H9 (cell line): Measurements from ENCODE around the gene CDH13. TPM values are rescaled to one million over a fixed set of nuclear protein-coding genes. Genes with fewer than 3 reads are reported as not detected.

Experiments
- DNase-seq: peaks from one replicate; pipeline ENCODE4 v3.0.0-alpha.2; 2017
- H2AFZ ChIP-seq: one replicate; pipeline ENCODE4 v1.6.1; 2013; ENCODE audit warnings: mild to moderate bottlenecking, low read length, control low read depth, moderate library complexity
- H2AK5ac ChIP-seq: 2 replicates; pipeline ENCODE4 v1.6.1; 2013; ENCODE audit warnings: low read length, control low read depth, mixed read lengths; ENCODE audit not compliant: insufficient read length
- H2BK120ac ChIP-seq: one replicate; pipeline ENCODE4 v1.6.1; 2013; ENCODE audit warnings: low read depth, mild to moderate bottlenecking, low read length, control low read depth, inconsistent platforms; ENCODE audit not compliant: poor library complexity, severe bottlenecking
- H2BK12ac ChIP-seq: 2 replicates; pipeline ENCODE4 v1.6.1; 2013; ENCODE audit warnings: low read length, control low read depth, mixed read lengths, low read depth; ENCODE audit not compliant: insufficient read length
- H2BK15ac ChIP-seq: 2 replicates; pipeline ENCODE4 v1.6.1; 2013; ENCODE audit warnings: low read depth, low read length, control low read depth
- H2BK20ac ChIP-seq: one replicate; pipeline ENCODE4 v1.6.1; 2013; ENCODE audit warnings: low read depth, mild to moderate bottlenecking, low read length, control low read depth, inconsistent platforms; ENCODE audit not compliant: poor library complexity, severe bottlenecking
- H2BK5ac ChIP-seq: 2 replicates; pipeline ENCODE4 v1.6.1; 2013; ENCODE audit warnings: low read length, control low read depth, mixed read lengths; ENCODE audit not compliant: insufficient read length
- H3K14ac ChIP-seq: 2 replicates; pipeline ENCODE4 v1.6.1; 2013; ENCODE audit warnings: low read length, control low read depth; ENCODE audit not compliant: insufficient read depth
- H3K18ac ChIP-seq: 2 replicates; pipeline ENCODE4 v1.6.1; 2013; ENCODE audit warnings: low read depth, mild to moderate bottlenecking, mixed read lengths, low read length, control low read depth; ENCODE audit not compliant: insufficient read length
- H3K23ac ChIP-seq: 2 replicates; pipeline ENCODE4 v1.6.1; 2013; ENCODE audit warnings: low read length, control low read depth, mixed read lengths, low read depth; ENCODE audit not compliant: insufficient read length
- H3K23me2 ChIP-seq: 2 replicates; pipeline ENCODE4 v1.6.1; 2013; ENCODE audit warnings: low read depth, mild to moderate bottlenecking, mixed read lengths, low read length, control low read depth; ENCODE audit not compliant: insufficient read length, poor library complexity, severe bottlenecking
- H3K27ac ChIP-seq: 2 replicates; pipeline ENCODE4 v1.5.1; 2013; ENCODE audit warnings: low read length, control low read depth, mixed read lengths, low read depth; ENCODE audit not compliant: insufficient read length
- H3K27me3 ChIP-seq: 2 replicates; pipeline ENCODE4 v1.6.1; 2013; ENCODE audit warnings: low read length, control low read depth, inconsistent platforms; ENCODE audit not compliant: insufficient read depth
- H3K4ac ChIP-seq: 2 replicates; pipeline ENCODE4 v1.6.1; 2013; ENCODE audit warnings: low read depth, mild to moderate bottlenecking, control low read depth, inconsistent platforms, low read length, moderate library complexity
- H3K4me1 ChIP-seq: 2 replicates; pipeline ENCODE4 v1.6.1; 2013; ENCODE audit warnings: low read length, control low read depth, inconsistent platforms; ENCODE audit not compliant: insufficient read depth
- H3K4me2 ChIP-seq: 2 replicates; pipeline ENCODE4 v1.6.1; 2013; ENCODE audit warnings: low read length, control low read depth, mixed read lengths; ENCODE audit not compliant: insufficient read length, insufficient read depth
- H3K56ac ChIP-seq: 2 replicates; pipeline ENCODE4 v1.6.1; 2013; ENCODE audit warnings: low read depth, mild to moderate bottlenecking, mixed read lengths, low read length, control low read depth; ENCODE audit not compliant: insufficient read length
- H3K79me1 ChIP-seq: 2 replicates; pipeline ENCODE4 v1.6.1; 2013; ENCODE audit warnings: low read depth, mild to moderate bottlenecking, moderate library complexity, low read length, control low read depth, inconsistent platforms; ENCODE audit not compliant: insufficient read depth, poor library complexity, severe bottlenecking
- H3K79me2 ChIP-seq: 2 replicates; pipeline ENCODE4 v1.6.1; 2013; ENCODE audit warnings: low read length, control low read depth, inconsistent platforms; ENCODE audit not compliant: insufficient read depth
- H3K9ac ChIP-seq: 2 replicates; pipeline ENCODE4 v1.6.1; 2013; ENCODE audit warnings: low read length, control low read depth, mixed read lengths; ENCODE audit not compliant: insufficient read length; ENCODE audit errors: extremely low read depth
- H3K9me3 ChIP-seq: one replicate; pipeline ENCODE4 v1.6.1; 2013; ENCODE audit warnings: low read depth, low read length, inconsistent platforms; ENCODE audit not compliant: control insufficient read depth
- H3T11ph ChIP-seq: one replicate; pipeline ENCODE4 v1.6.1; 2013; ENCODE audit warnings: mild to moderate bottlenecking, low read length, control low read depth, inconsistent platforms
- H4K20me1 ChIP-seq: one replicate; pipeline ENCODE4 v1.6.1; 2013; ENCODE audit not compliant: control insufficient read depth, insufficient read length, insufficient read depth
- H4K5ac ChIP-seq: 2 replicates; pipeline ENCODE4 v1.6.1; 2013; ENCODE audit warnings: low read depth, mild to moderate bottlenecking, mixed read lengths, low read length, control low read depth; ENCODE audit not compliant: insufficient read length
- H4K8ac ChIP-seq: replicated peaks from 2 replicates; pipeline ENCODE4 v1.6.1; 2013; ENCODE audit warnings: low read length, control low read depth, mixed read lengths, low read depth; ENCODE audit not compliant: insufficient read length
- H4K91ac ChIP-seq: 2 replicates; pipeline ENCODE4 v1.6.1; 2013; ENCODE audit warnings: low read depth, mild to moderate bottlenecking, moderate library complexity, mixed read lengths, low read length, control low read depth; ENCODE audit not compliant: insufficient read length
- H3K27ac Mint-ChIP-seq, 3 experiments: 2 replicates in 2 of 3; 3 replicates in 1 of 3; pipeline ENCODE4 v1.8.0; 2020 to 2021; ENCODE audit warnings: mixed read lengths in 3 of 3, mild to moderate bottlenecking in 1 of 3, moderate library complexity in 1 of 3
- H3K27me3 Mint-ChIP-seq: 2 replicates; pipeline ENCODE4 v1.8.0; 2021; ENCODE audit warnings: low read depth, mild to moderate bottlenecking, moderate library complexity, mixed read lengths
- H3K36me3 Mint-ChIP-seq, 3 experiments: 2 replicates in 2 of 3; 3 replicates in 1 of 3; pipeline ENCODE4 v1.8.0; 2020 to 2021; ENCODE audit warnings: low read depth in 3 of 3, mixed read lengths in 3 of 3; ENCODE audit not compliant: insufficient read depth in 1 of 3
- H3K4me1 Mint-ChIP-seq, 2 experiments: 2 replicates each; pipeline ENCODE4 v1.8.0; 2020; ENCODE audit warnings: mixed read lengths in 2 of 2
- H3K4me3 Mint-ChIP-seq, 2 experiments: 2 replicates in 1 of 2; 3 replicates in 1 of 2; pipeline ENCODE4 v1.8.0; 2020 to 2021; ENCODE audit warnings: mild to moderate bottlenecking in 2 of 2, mixed read lengths in 2 of 2, moderate library complexity in 1 of 2
- H3K9me3 Mint-ChIP-seq, 2 experiments: 2 replicates in 1 of 2; 3 replicates in 1 of 2; pipeline ENCODE4 v1.8.0; 2020; ENCODE audit warnings: mild to moderate bottlenecking in 2 of 2, mixed read lengths in 2 of 2, moderate library complexity in 1 of 2
- CTCF ChIP-seq: fragments of 200-600 bp; sonication (generic); conservative IDR thresholded peaks from 3 replicates; pipeline ENCODE4 v1.8.0; 2021; ENCODE audit warnings: antibody characterized with exemption, mild to moderate bottlenecking
- total RNA-seq: library from RNA; stranded (reverse); gene quantifications from 2 replicates; pipeline ENCODE4 v1.2.1, GENCODE V29; 2021

Gene CDH13
- total RNA-seq, 1 experiment from 2014 or later: 1.5 TPM

- no peaks in the 10 kb centered on the region for H3K79me2 ChIP-seq
- no peak overlapping the region for H2BK15ac ChIP-seq
- Mint-ChIP-seq H3K36me3 (no peaks in the 10 kb centered on the region), H3K27ac (no peak overlapping the region; a peak in 1 of 7 replicates), H3K9me3 (no peaks in the 10 kb centered on the region), H3K4me3 (no peak overlapping the region), H3K4me1 (peaks cover 3 to 4% of the 10 kb centered on the region in 2 experiments; a peak in 2 of 4 replicates), H3K27me3 (no peaks in the 10 kb centered on the region)
- H3K27ac ChIP-seq: no peak overlapping the region
- H3K79me1 ChIP-seq: no peaks in the 10 kb centered on the region
- H3K14ac ChIP-seq: no peak overlapping the region
- H2AK5ac ChIP-seq: no peak overlapping the region
- no peak overlapping the region for H3K4me2 ChIP-seq
- no peaks in the 10 kb centered on the region for H4K20me1 ChIP-seq
- H2AFZ ChIP-seq: no peak overlapping the region
- H3K27me3 ChIP-seq: no peaks in the 10 kb centered on the region
- H3K23ac ChIP-seq: no peak overlapping the region
- no peak overlapping the region for H4K8ac ChIP-seq
- no peak overlapping the region for H4K91ac ChIP-seq
- no peak for DNase-seq
- no peaks in the 10 kb centered on the region for H3K9me3 ChIP-seq
- H3K18ac ChIP-seq: no peak overlapping the region
- no peak overlapping the region for H2BK20ac ChIP-seq
- TF ChIP-seq CTCF: no peak
- H2BK5ac ChIP-seq: no peak overlapping the region
- H3K9ac ChIP-seq: no peak overlapping the region
- no peak overlapping the region for H3K56ac ChIP-seq
- no peak overlapping the region for H2BK120ac ChIP-seq
- no peak overlapping the region for H3T11ph ChIP-seq
- H4K5ac ChIP-seq: no peak overlapping the region
- no peak overlapping the region for H2BK12ac ChIP-seq
- no peaks in the 10 kb centered on the region for H3K4me1 ChIP-seq
- H3K23me2 ChIP-seq: no peaks in the 10 kb centered on the region
- H3K4ac ChIP-seq: no peak overlapping the region
Measured at GRCh38 chr16:82694239-82694874, 67.6 kb downstream of the CDH13 start.
